ENCODE data around the gene METTL1.
A peak's percentile ranks its signal among the peaks of the same experiment; 100 is the strongest.
"Not testable (repeated sequence)": the region's sequence is repeated elsewhere in the genome, so short reads cannot be mapped to it uniquely, and the experiment has no call there.

METTL1 gene

DNA sequence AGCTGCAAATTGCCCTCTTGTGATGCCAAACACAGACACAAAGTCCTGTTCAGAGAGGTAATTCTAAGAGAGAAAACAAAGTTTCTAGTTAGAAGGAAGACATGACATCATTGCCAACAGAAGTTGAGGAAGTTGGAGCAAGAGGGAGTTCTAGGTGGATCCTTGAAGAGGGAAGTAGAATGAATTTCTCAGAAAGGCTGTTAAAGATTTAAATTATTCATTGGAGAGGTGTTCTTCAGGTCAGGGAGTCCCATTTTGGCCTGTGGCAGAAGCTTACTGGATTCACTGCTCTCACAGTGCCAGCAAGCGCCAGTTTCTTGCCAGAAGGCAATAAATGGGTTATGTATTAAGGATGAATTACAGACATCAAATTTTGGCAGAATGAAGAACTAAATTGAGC, 26.0 kb upstream of the METTL1 start:
- no peak for DNase-seq (ENCODE audit: low read depth in 3 of 3)

DNA sequence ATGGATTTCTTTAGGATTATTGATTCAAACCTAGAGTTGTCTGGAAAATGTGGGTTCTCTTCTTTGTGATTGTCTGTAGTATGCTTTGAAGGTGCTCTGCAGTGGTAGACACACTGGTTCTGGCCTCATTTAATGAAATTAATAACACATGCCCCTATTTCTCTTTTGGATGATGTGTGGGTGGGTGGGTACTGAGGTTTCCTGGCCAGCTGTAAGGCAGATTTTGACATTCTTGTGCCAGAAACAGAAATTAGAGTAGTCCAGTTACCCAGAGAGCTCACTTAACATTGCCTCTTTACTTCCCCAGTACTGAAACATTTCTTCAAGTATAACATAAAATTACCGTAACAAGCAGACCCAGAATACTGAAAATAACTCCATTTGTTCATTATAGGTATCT, 25.1 kb upstream of the METTL1 start:
- no peak for DNase-seq (ENCODE audit: low read depth in 3 of 3)

DNA sequence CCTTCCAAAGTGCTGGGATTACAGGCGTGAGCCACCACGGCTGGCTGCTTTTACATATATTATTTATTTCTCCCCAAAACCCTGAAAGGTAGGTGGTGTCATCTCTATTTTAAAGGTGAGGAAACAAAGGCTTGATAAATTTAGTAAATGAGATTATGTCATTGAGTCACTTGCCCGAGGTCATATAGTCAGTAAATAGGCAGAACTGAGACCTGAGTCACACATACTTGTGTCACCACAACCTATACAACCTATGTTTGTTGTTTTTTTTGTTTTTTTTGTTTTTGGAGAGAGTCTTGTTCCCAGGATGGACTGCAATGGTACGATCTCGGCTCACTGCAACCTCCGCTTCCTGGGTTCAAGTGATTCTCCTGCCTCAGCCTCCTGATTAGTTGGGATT, 23.4 kb upstream of the METTL1 start:
- no peak for DNase-seq (ENCODE audit: low read depth in 3 of 3)

DNA sequence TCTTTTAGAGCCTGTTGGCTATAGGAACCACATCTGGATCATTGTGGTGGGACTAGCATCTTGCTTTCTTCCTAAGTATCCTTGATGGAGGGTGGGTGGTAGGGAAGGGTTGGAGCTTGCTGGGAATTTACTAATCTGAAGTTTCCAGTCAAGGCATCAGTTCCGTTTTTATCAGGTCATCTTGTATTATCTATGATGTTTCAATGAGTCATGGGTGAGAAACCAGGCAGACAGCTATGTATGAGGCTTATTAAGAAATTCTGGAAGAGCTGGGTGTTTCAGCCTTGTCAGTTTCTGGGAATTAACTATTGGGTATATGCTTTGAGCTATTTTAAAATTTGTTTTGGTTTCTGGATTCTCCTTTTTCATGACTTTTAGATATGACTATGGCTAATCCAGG, 22.0 kb upstream of the METTL1 start:
- DNase-seq (ENCODE audit: low read depth in 3 of 3): no peak

DNA sequence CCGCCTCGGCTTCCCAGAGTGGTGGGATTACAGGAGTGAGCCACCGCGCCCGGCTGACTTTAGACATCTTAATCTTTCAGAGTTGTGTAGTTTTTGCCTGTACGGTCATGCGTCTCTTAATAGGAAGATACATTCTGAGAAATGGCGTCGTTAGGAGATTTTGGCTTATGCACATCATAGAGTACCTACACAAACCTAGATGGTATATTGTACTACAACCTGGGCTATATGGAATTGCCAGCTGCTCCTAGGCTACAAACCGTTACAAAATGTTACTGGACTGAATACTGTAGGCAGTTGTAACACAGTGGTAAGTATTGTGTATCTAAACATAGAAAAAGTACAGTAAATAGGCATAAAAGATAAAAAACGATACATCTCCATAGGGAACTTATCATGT, 12.0 kb upstream of the METTL1 start:
- DNase-seq (ENCODE audit: low read depth in 3 of 3): no peak

DNA sequence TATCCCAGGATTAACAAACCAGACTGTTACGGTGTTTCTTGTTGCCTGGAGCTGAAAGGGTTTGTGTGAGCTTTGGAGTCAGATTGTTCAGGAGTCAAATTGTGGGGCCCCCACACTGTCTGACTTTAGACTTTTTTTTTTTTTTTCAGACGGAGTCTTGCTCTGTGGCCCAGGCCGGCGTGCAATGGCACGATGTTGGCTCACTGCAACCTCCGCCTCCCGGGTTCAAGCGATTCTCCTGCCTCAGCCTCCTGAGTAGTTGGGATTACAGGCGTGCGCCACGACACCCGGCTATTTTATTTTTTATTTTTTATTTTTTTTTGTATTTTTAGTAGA, 11.5 kb upstream of the METTL1 start:
- DNase-seq (ENCODE audit: low read depth in 3 of 3): no peak

DNA sequence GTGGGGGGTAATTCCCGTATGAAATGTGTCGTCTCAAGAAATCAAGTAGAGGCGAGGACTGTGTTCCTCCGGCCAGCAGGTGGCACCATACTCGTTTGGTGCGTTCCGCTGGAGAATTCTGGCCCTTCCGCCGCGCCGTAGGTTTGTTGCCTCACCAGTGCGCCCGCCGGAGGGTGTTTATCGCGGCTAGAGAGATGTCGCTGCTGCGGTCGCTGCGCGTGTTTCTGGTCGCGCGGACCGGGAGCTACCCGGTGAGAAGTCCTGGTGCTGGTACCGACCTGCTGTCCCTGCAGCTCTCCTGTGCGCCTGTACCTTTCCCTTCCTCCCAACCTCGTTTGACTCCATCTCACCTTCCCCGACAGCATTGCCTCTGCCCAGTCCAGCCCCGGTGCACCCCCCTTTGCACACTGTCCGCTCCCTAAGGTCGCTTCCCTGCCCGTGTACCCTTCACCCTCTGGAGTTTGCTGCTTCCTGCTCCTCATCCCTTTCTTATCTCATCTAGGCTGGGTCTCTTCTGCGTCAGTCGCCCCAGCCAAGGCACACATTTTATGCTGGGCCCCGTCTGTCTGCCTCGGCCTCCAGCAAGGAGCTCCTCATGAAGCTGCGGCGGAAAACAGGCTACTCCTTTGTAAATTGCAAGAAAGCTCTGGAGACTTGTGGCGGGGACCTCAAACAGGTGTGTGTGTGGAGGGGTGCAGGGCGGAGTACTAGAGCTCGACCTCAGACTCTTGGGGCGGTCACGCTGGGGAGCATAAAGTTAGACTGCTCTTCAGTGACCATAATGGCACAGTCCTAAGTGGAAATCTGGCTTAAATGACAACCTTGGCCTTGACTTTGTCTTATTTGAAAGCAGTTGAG, 10.9 kb upstream of the METTL1 start, which contains the start of gene TSFM:
Gene TSFM (plus strand): TSS at position 180 of the 858 bp plus-strand sequence. CDS start 15 bp downstream, at position 195.
- DNase-seq (ENCODE audit: low read depth in 3 of 3): peak; percentile 92 to 97 (median 93)

DNA sequence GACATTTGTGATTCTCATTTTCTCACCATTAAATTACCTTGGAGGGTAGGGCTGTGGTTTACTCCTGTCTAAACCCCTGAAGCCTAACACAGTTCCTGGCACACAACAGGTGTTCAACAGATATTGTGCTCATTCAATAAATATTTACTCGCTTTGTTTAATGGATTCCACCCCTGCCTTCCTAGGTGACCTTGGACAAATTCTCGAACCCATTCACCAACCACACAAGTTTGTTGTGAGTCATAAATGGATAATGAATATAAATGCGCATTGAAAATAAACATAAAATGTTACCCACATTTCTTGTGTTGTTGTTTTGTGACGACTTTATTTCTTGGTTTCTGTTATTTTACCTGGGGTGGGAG, 10.3 kb upstream of the METTL1 start:
- no peak for DNase-seq (ENCODE audit: low read depth in 3 of 3)

DNA sequence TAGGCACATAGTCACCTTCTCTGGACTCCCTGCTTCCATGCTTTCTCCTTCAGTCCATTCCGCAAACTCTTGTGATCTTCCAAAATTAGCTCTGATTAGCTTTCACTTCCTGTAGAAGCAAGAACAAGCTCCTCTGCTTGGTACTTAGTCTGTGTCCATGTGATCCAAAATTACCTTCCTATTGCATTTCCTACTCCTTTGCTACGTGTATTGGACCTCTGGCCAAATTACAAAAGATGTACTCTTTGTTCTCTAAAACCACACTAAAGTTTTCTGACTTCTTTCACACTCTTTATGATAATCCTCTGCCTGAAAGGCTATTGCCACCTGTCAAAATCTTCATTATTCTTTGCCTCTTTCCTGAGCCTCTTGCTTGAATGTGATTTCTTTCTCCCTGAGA, 9.9 kb upstream of the METTL1 start:
- DNase-seq (ENCODE audit: low read depth in 3 of 3): no peak

DNA sequence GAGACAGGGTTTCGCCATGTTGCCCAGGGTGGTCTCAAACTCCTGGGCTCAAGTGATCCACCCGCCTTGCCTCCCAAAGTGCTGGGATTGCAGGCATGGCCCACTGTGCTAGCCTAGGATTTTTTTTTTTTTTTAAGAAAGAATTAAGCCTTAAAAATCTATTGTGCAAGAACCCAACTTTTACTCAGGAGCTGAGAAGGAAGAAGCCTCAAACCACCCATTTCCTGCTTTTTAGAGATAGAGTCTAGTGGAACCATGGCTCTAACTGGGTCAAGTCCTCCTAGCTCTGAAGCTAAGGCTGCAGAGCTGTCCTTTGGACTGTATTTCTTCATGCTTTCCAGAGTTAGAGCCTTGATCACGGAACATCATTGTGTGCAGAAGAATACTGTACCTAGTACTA, 9.3 kb upstream of the METTL1 start:
- no peak for DNase-seq (ENCODE audit: low read depth in 3 of 3)

DNA sequence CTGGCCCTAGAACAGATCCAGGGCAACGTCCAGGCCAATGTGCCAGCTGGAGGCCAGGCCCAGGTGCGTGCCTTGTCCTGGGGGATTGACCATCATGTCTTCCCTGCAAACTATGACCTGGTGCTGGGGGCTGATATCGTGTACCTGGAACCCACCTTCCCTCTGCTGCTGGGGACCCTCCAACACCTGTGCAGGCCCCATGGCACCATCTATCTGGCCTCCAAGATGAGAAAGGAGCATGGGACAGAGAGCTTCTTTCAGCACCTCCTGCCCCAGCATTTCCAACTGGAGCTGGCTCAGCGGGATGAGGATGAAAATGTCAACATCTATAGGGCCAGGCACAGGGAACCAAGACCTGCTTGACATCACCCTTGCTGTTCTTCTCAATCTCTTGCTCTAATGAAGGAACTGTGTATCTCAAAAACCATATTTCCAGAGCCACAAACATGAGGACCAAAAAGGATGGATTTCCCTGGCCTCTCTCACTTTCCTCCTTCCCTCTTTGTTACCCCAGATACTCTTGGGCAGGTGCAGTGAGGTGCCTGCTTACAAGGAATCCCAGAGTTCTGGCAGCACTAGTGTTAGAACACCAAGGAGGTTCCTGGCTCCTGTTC, 8.5 kb upstream of the METTL1 start:
- no peak for DNase-seq (ENCODE audit: low read depth in 3 of 3)

DNA sequence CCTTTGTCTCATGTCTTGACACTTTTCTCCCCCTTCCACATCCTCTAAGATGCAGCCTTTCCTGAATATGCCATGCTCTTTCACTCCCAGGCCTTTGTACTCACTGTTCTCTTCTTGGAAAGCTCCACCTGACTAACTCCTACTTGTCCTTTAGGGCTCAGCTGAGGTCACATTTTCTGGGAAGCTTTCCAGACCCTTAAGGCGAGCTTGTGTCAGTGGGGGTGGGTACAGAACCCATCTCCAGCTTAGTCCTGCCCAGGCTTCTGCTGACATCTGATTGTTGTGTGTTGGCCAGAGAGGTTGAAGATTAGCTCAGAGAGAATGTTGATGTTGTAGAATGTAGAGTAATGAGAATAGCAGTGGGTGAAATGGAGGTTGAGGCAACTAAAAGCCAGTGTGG, 7.8 kb upstream of the METTL1 start:
- DNase-seq (ENCODE audit: low read depth in 3 of 3): no peak

DNA sequence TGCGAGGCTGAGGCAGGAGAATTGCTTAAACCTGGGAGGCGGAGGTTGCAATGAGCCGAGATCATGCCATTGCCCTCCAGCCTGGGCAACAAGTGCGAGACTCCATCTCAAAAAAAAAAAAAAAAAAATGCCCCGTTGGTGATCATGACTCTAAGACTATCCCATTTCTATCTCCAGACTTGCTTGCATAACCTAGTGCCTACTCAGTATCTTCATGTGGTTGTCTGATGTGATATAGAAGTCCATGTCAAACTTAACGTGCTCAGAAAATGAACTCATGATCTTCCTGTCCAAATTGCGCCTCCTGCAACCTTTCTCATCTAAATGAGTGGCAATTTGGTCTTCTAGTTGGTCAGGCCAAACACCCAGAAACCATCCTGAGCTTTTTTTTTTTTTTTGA, 6.0 kb upstream of the METTL1 start:
- no peak for DNase-seq (ENCODE audit: low read depth in 3 of 3)

DNA sequence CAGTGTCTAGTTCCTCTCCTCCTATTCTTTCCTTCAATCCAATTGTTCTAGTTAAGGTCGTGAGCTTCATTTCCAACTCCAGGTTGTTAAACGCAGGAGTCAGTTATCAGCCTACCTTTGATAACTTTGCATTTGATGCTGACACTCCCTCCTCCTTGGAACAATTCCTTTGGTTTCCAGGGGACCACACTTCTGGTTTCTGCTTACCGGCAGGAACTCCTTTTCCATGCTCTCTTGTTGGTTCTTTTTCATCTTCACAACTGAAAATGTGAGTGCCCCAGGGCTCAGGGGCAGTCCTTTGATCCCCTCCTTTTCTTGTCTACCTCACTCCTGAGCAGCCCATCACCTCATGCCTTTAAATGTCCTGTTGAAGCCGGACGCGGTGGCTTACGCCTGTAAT, 5.5 kb upstream of the METTL1 start:
- no peak for DNase-seq (ENCODE audit: low read depth in 3 of 3)

DNA sequence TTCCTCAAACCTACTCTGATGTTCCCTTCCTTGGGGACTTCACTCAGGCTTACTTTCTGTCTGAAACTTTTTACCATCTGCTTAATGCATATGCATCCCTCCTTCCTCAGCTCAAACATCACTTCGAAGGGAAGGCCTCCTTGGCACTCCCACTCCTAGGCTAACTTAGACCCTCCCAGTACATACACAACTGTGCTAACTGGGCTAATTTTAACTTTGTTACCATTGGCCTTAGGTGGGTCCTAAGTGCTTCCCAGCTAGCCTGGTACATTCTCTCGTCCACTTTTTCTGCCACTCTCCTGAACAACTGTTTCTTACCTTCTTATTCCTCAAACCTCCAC, 4.3 kb upstream of the METTL1 start:
- no peak for DNase-seq (ENCODE audit: low read depth in 3 of 3)

DNA sequence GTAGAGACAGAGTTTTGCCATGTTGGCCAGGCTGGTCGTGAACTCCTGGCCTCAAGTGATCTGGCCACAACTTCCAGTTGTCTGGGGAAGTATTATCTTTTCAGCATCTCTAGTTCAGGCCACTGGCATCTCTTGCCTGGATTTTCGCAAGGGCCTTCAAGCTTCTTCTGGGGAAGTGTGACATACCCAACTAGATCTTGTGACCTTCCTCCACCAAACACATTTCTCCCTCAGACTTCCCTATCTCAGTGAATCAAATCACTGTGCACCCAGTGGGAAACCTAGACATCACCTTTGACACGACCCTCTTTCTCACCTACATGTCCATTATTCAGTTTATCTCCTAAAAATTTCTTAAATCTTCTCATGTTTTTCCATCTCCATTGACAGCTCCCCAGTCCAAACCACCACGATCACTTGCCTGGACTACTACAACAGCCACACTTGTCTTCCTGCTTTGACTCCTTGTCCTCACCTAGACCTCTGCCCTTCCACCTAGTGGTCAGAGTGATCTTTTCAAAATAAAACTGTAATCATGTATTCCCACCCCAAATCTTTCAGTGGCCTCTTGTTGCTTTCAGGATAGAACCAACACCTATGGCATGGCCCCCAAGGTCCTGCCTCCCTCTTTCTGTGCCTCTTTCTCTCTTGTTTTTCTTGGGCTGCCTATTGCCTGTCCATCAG, 3.8 kb upstream of the METTL1 start:
- DNase-seq (ENCODE audit: low read depth in 3 of 3): no peak

DNA sequence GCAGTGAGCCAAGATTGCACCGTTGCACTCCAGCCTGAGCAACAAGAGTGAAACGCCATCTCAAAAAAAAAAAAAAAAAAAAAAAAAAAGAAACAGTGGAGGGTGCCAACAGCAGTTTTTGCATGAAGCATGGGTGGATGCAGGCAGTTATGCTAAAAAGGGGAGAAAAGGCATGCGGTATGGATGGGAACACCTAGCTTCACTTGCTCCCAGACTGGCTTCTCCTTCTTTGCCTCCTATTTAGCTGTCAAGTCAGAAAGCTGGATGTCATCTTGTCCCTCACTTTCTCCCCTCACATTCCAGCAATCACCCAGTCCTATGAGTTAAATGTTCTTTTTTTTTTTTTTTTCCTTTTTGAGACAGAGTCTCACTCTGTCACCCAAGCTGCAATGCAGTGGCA, 3.1 kb upstream of the METTL1 start:
- DNase-seq (ENCODE audit: low read depth in 3 of 3): no peak

DNA sequence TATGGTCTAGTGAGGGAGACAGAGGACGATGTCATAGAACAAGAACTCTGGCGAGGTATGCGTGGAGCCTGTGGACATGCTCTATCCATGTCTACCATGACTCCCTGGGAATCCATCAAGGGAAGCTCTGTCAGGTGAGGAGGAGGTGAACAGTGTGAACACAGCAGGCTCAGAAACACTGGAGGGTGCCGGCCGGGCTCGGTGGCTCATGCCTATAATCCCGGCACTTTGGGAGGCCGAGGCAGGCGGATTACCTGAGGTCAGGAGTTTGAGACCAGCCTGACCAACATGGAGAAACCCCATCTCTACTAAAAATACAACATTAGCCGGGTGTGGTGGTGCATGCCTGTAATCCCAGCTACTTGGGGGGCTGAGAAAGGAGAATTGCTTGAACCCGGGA, 2.7 kb upstream of the METTL1 start:
- DNase-seq (ENCODE audit: low read depth in 3 of 3): not testable (repeated sequence)

DNA sequence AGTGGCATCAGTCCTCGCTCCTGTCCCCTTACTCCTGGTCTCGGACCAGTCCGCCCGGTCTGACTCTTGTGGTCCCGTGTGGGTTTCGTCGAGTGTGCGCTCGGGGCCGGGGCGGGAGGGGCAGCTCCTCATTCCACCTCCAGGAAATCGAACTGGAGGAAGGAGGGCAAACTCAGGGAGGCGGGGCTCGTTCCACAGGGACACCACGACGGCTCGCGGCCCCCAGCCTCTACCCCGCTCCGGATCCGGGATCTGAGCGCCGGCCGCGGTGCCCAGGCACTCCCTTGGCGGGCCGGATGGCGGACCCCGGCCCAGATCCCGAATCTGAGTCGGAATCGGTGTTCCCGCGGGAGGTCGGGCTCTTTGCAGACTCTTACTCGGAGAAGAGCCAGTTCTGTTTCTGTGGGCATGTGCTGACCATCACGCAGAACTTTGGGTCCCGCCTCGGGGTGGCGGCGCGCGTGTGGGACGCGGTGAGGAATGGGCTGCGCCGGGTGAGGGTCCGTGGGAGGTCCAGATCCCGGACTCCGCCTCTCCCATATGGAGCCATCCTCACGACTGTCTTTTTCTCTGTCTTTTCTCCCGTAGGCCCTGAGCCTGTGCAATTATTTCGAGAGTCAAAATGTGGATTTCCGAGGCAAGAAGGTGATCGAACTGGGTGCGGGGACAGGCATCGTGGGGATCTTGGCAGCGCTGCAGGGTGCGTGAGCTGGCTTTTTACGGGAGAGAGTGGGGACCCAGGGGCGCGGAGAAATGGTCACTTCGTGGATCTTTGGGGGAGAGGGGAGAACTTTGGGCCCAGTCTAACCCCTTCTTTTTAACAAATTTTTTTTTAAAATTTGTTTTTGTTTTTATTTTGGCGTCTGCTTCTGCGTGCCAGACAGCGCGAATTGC, 771 bp upstream of the METTL1 start, which contains the start of gene EEF1AKMT3:
Gene EEF1AKMT3 (plus strand): TSS at position 186 of the 894 bp plus-strand sequence. CDS start 111 bp downstream, at position 297.
- DNase-seq (ENCODE audit: low read depth in 3 of 3): no peak

DNA sequence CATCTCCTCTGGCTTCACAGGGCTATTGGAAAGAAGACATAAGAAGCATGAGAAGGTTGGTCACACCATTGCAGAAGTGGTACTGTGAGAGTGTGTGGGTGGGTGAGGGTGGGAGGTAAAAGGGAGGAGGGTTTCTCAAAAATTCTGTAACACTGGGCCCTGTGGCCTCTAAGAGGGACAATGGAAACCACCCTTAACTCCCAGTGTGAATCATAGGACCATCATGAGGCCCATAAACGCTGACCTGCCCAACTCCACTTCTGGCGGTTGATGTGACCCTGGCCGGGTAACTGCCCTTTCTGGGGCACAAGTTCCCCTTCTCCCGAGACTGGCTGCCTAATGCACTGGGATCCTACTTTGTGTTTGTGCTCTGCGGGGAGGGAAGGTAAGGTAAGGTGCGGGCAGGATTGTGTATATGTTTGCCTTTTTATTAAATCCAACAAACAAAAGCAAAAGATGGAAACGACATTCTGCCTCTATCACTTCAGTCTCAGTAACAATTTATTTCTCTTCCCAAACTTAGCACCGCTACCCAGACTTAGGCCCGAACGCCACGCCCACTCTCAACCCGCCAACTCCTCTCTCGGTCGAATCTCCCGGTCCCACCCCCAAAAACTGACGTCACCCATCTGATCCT, 551 bp downstream of the METTL1 start:
- peak; percentile 85 for DNase-seq (ENCODE audit: low read depth in 3 of 3)

DNA sequence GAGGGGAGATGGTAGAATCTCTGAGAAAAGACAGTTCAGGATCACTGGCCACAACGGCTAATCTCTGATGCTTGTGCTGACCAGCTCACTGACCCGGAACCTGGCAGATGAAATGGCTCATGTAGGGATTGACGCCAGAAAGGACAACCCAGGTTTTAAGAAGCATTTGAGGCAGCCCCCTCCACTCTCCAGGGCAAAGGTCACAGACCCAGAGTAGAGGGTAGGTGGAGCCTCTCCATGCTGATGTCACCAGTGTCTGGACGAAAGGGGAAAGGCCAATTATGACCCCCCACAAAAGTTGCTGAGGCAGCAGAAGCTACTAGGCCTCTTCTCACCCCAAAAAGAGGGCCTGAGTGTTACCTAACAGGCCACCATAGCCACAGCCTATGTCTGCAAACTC, 1.2 kb downstream of the METTL1 start:
- DNase-seq (ENCODE audit: low read depth in 3 of 3): no peak

DNA sequence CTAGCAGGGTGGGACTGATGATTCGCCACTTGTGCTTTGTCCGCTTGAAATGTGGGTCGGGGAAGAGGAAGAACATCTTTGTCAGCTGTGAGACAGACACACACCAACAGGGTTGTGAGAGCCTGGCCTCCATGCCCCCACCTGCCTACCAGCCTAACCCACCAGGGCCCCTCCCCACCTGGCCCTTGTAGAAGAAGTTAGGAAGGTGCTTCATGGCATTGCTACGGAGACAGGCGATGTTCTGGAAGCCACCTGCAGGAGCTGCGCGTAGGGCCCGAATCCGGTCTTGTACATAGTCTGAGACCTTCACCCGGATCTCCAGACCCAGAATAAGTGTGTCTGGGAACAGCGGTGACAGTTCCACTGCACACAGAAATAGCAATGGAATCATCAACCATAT, 2.3 kb downstream of the METTL1 start:
- DNase-seq (ENCODE audit: low read depth in 3 of 3): no peak

Measured in stimulated activated CD4-positive, alpha-beta T cell treated with anti-CD3 and anti-CD28 coated beads, TNF-alpha, amount 100 ng/mL, for 4 hours (primary cell).